Stimulated activated CD4-positive, alpha-beta T cell treated with anti-CD3 and anti-CD28 coated beads, Interleukin-1b, Interleukin-23, amount 100 ng/mL, for 4 hours (primary cell): ENCODE results near the gene ZNF552.

Experiments used
- DNase-seq, 2 donors: peaks; one replicate each; pipeline ENCODE4 v3.0.0-alpha.2; 2020; ENCODE audit warnings: low read depth in 2 of 2

The ZNF552 gene

GRCh38 chr19:57776764-57777296, 37.9 kb downstream of the ZNF552 start:
- no peak for DNase-seq

GRCh38 chr19:57773488-57773887, 41.2 kb downstream of the ZNF552 start:
- DNase-seq = no peak

- no peak for DNase-seq
Observed at GRCh38 chr19:57771417-57771816, 43.3 kb downstream of the ZNF552 start.

- DNase-seq = peak; percentile 69 to 72
Observed at GRCh38 chr19:57769345-57770131, 45.2 kb downstream of the ZNF552 start, which contains the start of gene ZNF586. TSS of gene ZNF586 (plus strand) at chr19:57769676. CDS start at chr19:57769843, 167 bp downstream.

DNA sequence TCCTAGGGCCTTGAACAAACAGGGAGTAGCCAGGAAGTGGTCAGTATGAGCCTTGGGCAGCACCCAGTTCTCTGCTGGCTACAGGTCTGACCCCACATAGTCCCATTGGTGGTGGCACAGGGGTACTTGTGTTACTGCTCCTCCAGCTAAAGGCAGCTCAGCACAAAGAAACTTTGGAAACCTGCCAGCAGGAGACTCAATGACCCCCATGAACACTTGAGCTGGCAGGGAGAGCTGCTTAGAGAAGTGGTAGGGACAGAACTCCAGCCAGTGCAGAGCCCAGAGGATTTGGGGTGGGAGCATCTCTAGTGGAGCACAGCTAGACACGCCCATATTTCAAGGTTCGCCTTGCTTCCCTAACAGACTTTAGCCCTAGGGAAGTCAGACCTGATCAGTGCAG, 55.6 kb downstream of the ZNF552 start:
- no peak for DNase-seq

GRCh38 chr19:57757941-57758340, 56.8 kb downstream of the ZNF552 start:
- no peak for DNase-seq
